HG03565 (cell line): ENCODE measurements around the gene ORC6.
A peak's percentile ranks its signal among the peaks of the same experiment; 100 is the strongest.
"Not testable (repeated sequence)": the region's sequence is repeated elsewhere in the genome, so short reads cannot be mapped to it uniquely, and the experiment has no call there.

Source experiments
- ATAC-seq: cut with Tn5 transposase; IDR thresholded peaks from one replicate; pipeline ENCODE4 v1.9.1; 2021; ENCODE audit warnings: mild to moderate bottlenecking, moderate library complexity; ENCODE audit not compliant: unreplicated experiment

Gene ORC6

DNA sequence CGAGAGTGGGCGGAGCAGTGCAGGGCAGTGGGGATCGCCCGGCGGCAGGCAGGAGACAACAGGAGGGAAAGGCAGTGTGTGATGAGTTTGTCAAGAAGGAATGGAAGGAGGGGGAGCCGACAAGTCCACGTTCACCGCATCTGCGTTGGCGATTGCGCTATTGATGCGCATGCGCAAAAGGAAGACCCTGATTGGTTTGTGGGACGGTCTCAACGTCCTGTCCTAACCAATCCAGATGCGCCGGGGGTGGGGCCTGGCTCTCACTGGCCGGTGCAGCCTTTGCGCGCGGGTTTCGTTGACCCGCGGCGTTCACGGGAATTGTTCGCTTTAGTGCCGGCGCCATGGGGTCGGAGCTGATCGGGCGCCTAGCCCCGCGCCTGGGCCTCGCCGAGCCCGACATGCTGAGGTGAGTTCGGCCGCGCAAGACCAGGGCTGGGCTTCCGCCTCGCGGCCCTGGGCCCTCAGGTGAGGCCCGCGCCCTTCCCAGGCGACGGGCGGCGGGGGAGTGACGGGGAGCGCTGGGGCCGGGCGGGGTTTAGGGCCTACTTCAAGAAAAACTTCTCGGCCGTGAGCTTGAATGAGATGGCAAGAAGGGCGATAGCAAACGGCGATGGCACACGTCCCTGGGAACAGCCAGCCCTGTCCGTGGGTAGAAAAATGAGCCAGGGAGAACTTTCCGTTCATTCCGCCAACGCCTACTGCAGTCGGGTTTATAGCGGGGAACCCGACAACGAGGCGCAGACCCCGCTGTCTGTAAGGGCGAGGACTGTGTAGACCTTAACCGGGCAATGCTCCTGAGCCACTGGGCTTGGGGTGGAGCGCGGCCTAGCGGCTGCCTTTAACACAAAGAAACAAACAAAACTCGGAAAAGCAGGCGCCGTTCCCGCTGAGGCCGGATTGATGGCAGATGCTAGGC is at the start of gene ORC6:
TSS of gene ORC6 (plus strand) at position 295 of the 916 bp plus-strand sequence. CDS start at position 342, 47 bp downstream.
- ATAC-seq = peak; percentile 50

DNA sequence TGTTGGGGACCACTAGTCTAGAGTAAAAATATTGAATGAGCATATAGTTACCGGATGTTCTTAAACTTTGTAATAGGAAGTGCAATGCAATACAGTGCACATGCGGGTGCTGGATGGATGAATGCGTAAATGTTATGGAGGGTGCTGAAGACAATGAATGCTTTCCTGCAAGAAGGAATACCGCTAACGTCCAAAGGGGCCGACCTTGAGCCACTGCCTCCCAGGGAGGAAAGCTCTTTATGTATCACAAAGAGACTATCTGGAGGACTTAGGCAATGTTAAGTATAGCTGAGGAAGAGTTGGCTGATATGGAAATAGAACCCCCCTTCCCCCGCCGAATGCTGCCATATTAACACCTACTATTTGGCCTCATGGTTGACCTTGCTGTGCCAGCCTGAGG is 40.8 kb upstream of the ORC6 start:
- ATAC-seq = no peak

- no peak for ATAC-seq
Observed at GRCh38 chr16:46649588-46650253, 39.7 kb upstream of the ORC6 start.

- no peak for ATAC-seq
Observed at GRCh38 chr16:46650254-46650623, 39.2 kb upstream of the ORC6 start.

DNA sequence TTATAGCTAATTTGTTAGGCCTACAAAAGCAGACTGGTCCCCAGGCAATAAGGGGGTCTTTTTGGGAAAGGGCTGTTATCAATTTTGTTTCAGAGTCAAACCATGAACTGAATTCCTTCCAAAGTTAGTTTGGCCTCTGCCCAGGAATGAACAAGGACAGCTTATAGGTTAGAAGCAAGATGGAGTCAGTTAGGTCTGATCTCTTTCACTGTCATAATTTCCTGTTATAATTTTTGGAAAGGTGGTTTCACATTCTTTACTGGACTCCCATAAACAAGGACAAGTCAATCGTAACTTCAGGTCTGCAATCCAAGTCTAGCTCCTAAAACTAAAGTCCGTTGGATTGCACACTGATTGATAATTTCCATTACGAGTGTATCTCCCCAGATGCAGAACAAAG is 38.2 kb upstream of the ORC6 start:
- ATAC-seq = no peak

- peak; percentile 91 for ATAC-seq
Observed at GRCh38 chr16:46658925-46659324, 30.5 kb upstream of the ORC6 start.

GRCh38 chr16:46662123-46662522 is 27.3 kb upstream of the ORC6 start:
- ATAC-seq = no peak

DNA sequence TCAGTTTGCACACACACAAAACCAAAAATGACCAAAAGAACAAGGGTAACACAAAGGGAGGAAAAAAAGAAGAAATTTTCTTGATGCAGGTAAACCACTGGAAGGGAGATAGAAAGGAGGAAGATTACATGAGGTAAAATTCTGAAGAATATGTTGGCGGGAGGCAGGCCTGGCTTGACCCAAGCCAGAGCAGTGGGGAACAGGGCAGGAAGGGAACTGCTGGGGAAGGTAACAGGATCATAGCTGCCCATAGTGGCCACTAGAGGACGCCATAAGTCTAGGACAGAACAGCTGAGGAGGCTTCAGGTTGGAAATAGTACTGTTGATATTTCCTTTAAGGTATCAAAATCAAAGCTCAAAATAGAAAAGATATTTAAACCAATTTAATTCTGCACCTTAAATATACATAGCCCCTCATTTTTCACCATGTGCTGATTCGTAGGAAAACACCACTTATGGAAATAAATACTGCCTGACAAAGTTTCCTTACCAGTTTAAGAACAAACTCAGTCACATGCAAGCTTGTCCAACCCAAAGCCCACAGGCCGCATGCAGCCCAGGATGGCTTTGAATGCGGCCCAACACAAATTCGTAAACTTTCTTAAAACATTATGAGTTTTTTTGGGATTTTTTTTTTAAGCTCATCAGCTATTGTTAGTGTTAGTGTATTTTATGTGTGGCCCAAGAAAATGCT is 16.0 kb upstream of the ORC6 start:
- peak; percentile 79 for ATAC-seq

DNA sequence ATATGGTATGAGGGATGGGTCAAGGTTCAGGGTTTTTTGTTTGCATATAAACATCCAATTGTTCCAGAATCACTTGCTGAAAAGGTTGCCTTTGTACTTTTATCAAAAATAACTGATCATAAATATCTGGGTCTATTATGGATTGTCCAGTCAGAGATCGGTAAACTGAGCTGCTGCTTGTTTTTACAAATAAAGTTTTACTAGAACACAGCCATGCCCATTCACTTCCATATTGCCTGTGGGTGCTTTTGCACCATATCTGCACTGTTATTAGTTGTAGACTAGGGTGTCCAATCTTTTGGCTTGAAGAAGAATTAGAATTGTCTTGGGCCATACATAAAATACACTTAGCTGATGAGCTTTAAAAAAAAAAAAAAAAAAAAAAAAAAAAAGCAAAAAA is 11.5 kb upstream of the ORC6 start:
- ATAC-seq = not testable (repeated sequence)

- not testable (repeated sequence) for ATAC-seq
Observed at GRCh38 chr16:46681867-46682266, 7.6 kb upstream of the ORC6 start.

DNA sequence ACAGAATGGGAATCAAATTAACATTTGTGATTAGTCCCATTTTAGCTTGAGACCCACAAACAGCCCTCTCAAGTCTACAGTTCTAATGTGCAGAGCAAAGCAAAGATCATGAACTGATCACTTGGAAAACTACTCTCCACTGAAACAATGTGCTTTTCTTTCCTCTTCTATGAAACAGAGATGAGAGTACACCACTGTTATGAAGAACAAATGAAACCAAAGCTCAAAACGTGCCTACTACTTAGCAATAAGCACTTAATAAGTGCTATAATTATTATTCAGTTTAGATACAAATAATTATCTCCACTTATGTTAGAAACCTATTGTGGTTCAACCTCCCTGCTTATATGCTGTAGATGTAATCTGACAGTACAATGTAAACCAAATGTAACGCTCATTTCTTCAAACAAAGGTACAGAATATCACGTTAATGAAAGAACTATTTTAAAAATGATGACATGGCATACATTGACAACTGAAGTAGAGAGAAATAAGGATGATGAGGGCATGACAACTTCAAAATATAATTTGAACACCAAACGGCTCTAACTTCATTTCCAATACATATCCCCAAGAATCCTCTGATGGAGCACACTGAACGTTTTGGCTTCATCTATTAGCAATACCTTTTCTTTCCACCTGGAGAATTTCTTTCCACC is 2.5 kb upstream of the ORC6 start:
- no peak for ATAC-seq

DNA sequence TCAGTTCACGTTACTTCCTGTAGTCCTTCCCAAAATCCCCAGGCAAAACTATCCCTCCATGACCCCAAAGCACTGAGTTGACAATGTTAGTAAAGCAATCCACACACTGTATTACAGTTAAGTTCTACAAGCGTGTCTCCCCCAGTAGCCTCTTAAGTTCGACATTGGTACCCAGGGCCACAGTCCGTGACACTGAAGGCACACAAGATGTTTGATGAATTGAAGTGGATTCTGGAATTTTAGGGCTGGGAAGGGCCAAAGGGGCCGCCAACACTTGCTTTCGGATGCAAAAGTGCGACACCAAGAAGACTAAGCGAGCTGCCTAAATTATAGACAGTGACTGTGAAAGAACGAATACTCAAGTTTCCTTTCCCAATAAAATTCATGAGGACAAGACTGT is 2.0 kb upstream of the ORC6 start:
- ATAC-seq = no peak

GRCh38 chr16:46688101-46688653 is 1.3 kb upstream of the ORC6 start:
- ATAC-seq = no peak

GRCh38 chr16:46688654-46689364 is 650 bp upstream of the ORC6 start, which contains the start of gene VPS35:
TSS of gene VPS35 (minus strand) at chr16:46689178. CDS start at chr16:46689133, 45 bp downstream.
- peak; percentile 70 for ATAC-seq

DNA sequence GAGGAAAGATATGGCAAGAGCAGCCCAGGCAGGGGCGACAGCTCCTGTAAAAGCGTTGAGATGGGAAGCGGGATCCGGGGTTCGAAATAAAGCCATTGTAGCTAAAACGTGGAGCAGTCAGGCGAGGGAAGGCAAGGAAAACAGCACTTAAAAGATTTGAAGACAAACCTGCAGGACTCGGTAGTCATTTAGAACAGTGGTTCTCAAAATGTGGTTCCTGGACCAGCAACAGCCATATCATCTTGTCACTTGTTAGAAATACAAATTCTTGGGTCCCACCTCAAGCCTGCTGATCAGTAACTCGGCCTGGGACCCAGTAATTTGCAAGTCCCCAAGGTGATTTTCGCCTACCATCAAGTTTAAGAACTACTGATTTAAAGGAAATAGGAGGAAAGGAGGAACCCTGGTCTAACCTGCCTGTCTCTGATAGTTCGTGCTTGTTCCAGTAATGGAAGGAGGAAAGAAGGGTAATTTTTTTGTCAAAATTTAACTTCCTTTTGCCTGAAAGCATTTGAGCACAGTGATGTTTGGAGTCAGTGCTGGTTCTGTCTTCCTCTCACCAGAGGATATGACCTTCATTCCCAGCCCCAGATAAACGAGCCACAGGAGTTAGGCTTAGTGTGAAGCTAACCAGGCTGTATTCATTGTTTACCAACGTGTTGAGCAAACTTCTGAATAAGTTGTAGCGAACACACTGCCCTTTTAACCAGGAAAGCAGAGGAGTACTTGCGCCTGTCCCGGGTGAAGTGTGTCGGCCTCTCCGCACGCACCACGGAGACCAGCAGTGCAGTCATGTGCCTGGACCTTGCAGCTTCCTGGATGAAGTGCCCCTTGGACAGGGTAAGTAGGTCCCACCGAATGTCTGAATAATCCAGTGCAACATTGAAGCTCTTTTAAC is 1.1 kb downstream of the ORC6 start:
- no peak for ATAC-seq

GRCh38 chr16:46691726-46692125 is 2.3 kb downstream of the ORC6 start:
- no peak for ATAC-seq

DNA sequence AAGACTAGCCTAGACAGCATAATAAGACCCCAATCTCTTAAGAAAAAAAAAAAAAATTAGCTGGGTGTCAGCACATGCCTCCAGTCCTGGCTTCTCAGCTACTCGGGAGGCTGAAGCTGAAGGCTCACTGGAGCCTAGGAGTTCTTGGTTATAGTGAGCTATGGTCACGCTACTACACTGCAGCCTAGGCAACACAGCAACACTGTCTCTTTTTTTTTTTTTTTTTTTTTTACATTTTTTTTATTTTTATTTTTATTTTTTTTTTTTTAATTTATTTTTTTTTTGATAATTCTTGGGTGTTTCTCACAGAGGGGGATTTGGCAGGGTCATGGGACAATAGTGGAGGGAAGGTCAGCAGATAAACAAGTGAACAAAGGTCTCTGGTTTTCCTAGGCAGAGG is 4.1 kb downstream of the ORC6 start:
- no peak for ATAC-seq

DNA sequence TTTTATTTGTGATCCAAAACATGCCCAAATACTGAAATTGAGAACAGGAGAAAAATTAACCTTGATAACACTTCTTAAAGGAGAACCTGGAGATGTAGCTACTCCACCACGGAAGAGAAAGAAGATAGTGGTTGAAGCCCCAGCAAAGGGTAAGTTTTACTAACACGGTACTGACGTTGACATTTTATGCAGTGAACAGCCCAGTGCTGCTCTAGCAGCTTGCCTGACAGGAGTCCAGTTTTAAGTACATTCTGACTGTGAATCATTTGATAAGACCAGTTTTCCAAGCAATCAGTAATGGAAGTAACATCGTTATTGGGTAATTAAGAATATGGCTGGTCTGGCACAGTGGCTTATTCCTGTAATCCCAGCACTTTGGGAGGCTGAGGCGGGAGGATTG is 6.5 kb downstream of the ORC6 start:
- ATAC-seq = no peak

DNA sequence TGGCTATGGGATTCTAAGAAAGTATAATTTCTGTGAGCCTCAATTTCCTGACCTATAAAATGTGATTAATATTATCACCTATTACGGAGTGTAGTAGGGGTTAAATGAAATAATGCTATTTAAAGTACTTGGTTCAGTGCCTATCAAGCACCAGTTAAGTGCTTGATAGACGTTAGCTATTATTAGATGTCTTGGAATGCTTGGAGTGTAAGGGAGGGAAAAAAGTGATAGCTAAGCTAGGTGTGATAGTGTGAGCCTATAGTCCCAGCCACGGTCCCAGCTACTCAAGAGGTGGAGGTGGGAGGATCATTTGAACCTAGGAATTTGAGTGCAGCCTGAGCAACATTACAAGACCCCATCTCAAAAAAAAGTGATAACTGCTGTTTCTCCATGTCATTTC is 7.5 kb downstream of the ORC6 start:
- ATAC-seq = no peak
